Adrenal gland (tissue), 12 donors: ENCODE data around the gene ZNF548. TPM values are rescaled to one million over a fixed set of nuclear protein-coding genes. Genes with fewer than 3 reads are reported as not detected.
A peak's percentile ranks its signal among the peaks of the same experiment; 100 is the strongest.

Source experiments
- DNase-seq, 7 donors: peaks; one replicate each; pipeline ENCODE4 v3.0.0-alpha.2; 2019 to 2020
- H3K27ac ChIP-seq, 5 donors: fragments of 200-600 bp; sonication (generic) in 4 of 5; 1 replicate in 3 of 5; 2 replicates in 2 of 5; pipeline versions ENCODE4 v1.5.1 to v1.8.0; 2016 to 2020; ENCODE audit warnings: mild to moderate bottlenecking in 1 of 5
- H3K27me3 ChIP-seq: fragments of 200-600 bp; 2 replicates; pipeline ENCODE4 v1.8.0; 2021
- H3K36me3 ChIP-seq, 2 donors: fragments of 200-600 bp; replicated peaks in 1 of 2; 1 replicate in 1 of 2; 2 replicates in 1 of 2; pipeline versions ENCODE4 v1.5.1 to v1.8.0; 2018 to 2022
- H3K4me1 ChIP-seq, 2 donors: fragments of 200-600 bp; replicated peaks in 1 of 2; 1 replicate in 1 of 2; 2 replicates in 1 of 2; pipeline versions ENCODE4 v1.5.1 to v1.8.0; 2018 to 2021
- H3K4me3 ChIP-seq, 4 donors: fragments of 200-600 bp; sonication (generic) in 3 of 4; one replicate each; pipeline ENCODE4 v1.5.1; 2016 to 2018
- H3K9me3 ChIP-seq, 3 donors: fragments of 200-600 bp; sonication (generic) in 1 of 3; replicated peaks in 1 of 3; 1 replicate in 2 of 3; 2 replicates in 1 of 3; pipeline versions ENCODE4 v1.5.1 to v1.8.0; 2016 to 2021
- POLR2A ChIP-seq, 2 donors: fragments of 450-650 bp; IDR thresholded peaks; one replicate each; pipeline ENCODE4 v1.6.1; 2017; ENCODE audit warnings: antibody characterized with exemption in 2 of 2, mild to moderate bottlenecking in 2 of 2, moderate library complexity in 1 of 2
- WGBS, 4 donors: extraction: QIAGEN DNeasy Blood & Tissue Kit in 2 of 4; methylation state at CpG; one replicate each; pipeline versions ENCODE4 v1.1.5 to v1.1.7; 2013 to 2017; 5-methylcytosine and 5-hydroxymethylcytosine counted together
- intact Hi-C, 2 donors: fragments of 100-400 bp; cut with DNase I; formaldehyde crosslinking; loops; one replicate each; pipeline versions ENCODE4 v1.14.1 to v1.15.0; 2022 to 2023
- polyA plus RNA-seq, 3 donors: library from polyadenylated mRNA; stranded (reverse); fragments of 200-250 nt in 2 of 3; fragments of 350-450 nt in 1 of 3; fragmentation: Illumina TruSeq in 1 of 3; extraction: RNeasy Lipid Tissue Mini Kit (QIAGEN cat#74804) in 1 of 3; gene quantifications; one replicate each; pipeline ENCODE4 v1.2.3, GENCODE V29; 2013 to 2014
- total RNA-seq, 9 donors: library from RNA; depleted of rRNA in 4 of 9; stranded (reverse); fragments of >200 nt in 4 of 9; fragments of 120-200 nt in 1 of 9; fragmentation: NEBNext Ultra II Directional in 1 of 9; extraction: Animal tissue kit (Norgen Biotek cat#: 25700) in 1 of 9; gene quantifications; one replicate each; pipeline versions ENCODE4 v1.1.0 to v1.2.4, GENCODE V29; 2013 to 2023
- TF ChIP-seq, protein P1 (sequence below), 6 experiments: fragments of 450-650 bp in 4 of 6; fragments of 200-600 bp in 2 of 6; sonication (generic) in 1 of 6; IDR thresholded peaks; 1 replicate in 5 of 6; 2 replicates in 1 of 6; pipeline versions ENCODE4 v1.5.1 to v1.8.0; 2016 to 2021; ENCODE audit warnings: antibody characterized with exemption in 6 of 6, mild to moderate bottlenecking in 2 of 6, moderate library complexity in 1 of 6
- donor health status: healthy with polysubstance abuse.
- donor health status: Bipolar disorder and iron deficiency.
- donor health status: DM: yes; HTN: yes; CAD: no.
- donor health status: DM: no; HTN: no; CAD: no.
- donor health status: DM: no; HTN: no; CAD: no.
- donor health status: DM: yes; HTN: yes; CAD: no.

Gene ZNF548
- total and polyA plus RNA-seq, 12 donors = 4.6 to 21.7 (median 13.2) TPM

DNA sequence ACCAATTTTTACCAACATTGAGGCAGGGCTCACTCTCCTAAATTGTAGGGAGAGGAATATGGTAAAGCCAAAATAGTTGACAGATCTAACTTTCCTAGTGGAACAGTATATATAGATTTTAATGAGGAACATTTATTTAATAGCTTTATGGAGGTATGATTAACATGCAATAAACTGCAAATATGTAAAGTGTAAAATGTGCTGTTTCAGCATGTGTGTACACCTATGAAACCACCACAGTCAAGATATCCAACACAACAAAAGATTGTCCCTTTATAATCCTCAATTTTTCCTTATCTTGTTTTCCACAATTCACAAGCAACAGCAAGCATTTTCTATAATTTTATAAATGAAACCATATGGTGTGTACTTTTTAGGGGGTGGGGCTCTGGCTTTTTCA is 30.4 kb upstream of the ZNF548 start:
- Histone ChIP-seq H3K27me3 (no peaks in the 10 kb centered on the region), H3K36me3 (peaks cover 0 to 37% of the 10 kb centered on the region in 2 donors), H3K9me3 (no peaks in the 10 kb centered on the region), H3K27ac (no peak overlapping the region), H3K4me3 (no peak overlapping the region), H3K4me1 (peaks cover 23 to 30% of the 10 kb centered on the region in 2 donors)
- intact Hi-C loops = no loop called here
- TF ChIP-seq POLR2A (IDR thresholded peaks at IDR 0.05) = no peak
- TF ChIP-seq, protein P1, sequence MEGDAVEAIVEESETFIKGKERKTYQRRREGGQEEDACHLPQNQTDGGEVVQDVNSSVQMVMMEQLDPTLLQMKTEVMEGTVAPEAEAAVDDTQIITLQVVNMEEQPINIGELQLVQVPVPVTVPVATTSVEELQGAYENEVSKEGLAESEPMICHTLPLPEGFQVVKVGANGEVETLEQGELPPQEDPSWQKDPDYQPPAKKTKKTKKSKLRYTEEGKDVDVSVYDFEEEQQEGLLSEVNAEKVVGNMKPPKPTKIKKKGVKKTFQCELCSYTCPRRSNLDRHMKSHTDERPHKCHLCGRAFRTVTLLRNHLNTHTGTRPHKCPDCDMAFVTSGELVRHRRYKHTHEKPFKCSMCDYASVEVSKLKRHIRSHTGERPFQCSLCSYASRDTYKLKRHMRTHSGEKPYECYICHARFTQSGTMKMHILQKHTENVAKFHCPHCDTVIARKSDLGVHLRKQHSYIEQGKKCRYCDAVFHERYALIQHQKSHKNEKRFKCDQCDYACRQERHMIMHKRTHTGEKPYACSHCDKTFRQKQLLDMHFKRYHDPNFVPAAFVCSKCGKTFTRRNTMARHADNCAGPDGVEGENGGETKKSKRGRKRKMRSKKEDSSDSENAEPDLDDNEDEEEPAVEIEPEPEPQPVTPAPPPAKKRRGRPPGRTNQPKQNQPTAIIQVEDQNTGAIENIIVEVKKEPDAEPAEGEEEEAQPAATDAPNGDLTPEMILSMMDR (IDR thresholded peaks at IDR 0.05) = no peak
- DNase-seq = no peak

DNA sequence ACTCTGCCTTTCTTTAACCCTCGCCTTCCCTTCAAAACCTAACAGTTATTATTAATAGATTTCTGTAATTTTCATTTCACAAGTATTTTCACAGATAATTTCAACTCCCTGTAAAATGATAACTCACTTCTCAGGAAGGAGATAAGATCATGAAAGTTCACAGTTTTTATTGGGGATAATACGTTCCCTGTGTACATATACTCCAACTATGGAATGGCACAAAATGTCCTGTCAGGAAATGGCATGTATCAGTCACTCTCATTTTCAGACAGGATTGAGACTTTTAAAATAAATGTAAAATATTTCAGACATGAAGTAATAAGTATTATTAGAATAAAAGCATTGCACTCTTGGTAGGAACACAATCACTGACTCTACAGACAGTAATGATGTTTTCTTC is 27.2 kb upstream of the ZNF548 start:
- Histone ChIP-seq H3K4me1 (peaks cover 23 to 35% of the 10 kb centered on the region in 2 donors), H3K27me3 (no peaks in the 10 kb centered on the region), H3K27ac (peak overlapping the region; percentile 62 to 99 (median 84)), H3K4me3 (peak overlapping the region in 1 of 4 donors; percentile 68), H3K9me3 (no peaks in the 10 kb centered on the region), H3K36me3 (peaks cover 0 to 6% of the 10 kb centered on the region in 2 donors)
- WGBS, 4 donors = 53 to 76% (median 73%) methylated on average over 2 of the region's 2 CpGs
- TF ChIP-seq, protein P1 (IDR thresholded peaks at IDR 0.05) = no peak
- TF ChIP-seq POLR2A (IDR thresholded peaks at IDR 0.05) = no peak
- no peak for DNase-seq
- intact Hi-C loops = no loop called here

DNA sequence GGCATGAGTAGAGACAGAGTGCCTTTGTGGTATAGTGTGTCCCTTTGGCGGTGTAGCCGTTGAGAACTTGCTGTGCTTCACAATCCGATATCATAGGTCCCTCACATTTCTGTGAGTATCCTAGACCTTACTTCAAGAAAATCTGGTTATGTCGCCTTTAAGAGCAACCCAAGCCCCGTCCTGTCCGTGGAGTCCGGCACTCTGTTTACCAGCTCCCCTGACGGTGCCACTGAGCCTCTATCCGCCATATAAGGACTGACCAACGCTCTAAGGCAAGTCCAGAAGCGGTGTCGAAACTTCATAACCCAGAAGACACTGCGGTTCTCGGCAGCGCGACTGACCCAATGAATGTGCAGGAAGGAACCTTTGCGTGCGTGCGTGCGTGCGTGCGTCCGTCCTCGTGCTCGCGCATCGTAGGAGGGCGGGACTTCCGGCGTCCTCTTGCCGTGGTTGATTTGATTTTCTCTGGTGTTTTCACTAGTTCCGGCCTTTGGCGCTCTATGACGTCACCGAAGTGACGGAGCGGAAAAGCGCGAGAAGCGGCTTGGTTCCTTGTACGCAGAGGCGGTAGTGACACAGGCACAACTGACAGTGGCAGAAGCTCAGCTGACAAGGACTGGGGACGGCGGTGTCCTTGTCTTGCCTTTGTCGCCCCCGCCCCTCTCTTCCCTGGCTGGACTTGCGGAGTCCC is 26.5 kb upstream of the ZNF548 start, which contains the start of the genes TRAPPC2B and ZNF547:
Gene TRAPPC2B, plus strand, starts transcription at position 555 of the 691 bp plus-strand sequence. CDS start 1,283 bp downstream, outside the sequence.
Gene ZNF547, plus strand, starts transcription at position 555 of the 691 bp plus-strand sequence. CDS start 5,005 bp downstream, outside the sequence.
- intact Hi-C loops = no loop called here
- TF ChIP-seq, protein P1 (IDR thresholded peaks at IDR 0.05) = no peak
- peak; percentile 65 to 91 for TF ChIP-seq POLR2A (IDR thresholded peaks at IDR 0.05)
- peak within 1 kb of the TSS; percentile 13 to 86 (median 66) for H3K4me3 ChIP-seq
- WGBS, 4 donors = 1 to 6% (median 3%) methylated on average over 11 to 47 of the region's 47 CpGs
- peak; percentile 99 to 100 (median 100) for DNase-seq
- no peaks in the 10 kb centered on the region for H3K9me3 ChIP-seq
- H3K36me3 ChIP-seq = no peaks in the 10 kb centered on the region
- no peaks in the 10 kb centered on the region for H3K27me3 ChIP-seq
- H3K4me1 ChIP-seq = peaks cover 23 to 35% of the 10 kb centered on the region in 2 donors
- peak within 1 kb of the TSS; percentile 65 to 99 (median 92) for H3K27ac ChIP-seq

DNA sequence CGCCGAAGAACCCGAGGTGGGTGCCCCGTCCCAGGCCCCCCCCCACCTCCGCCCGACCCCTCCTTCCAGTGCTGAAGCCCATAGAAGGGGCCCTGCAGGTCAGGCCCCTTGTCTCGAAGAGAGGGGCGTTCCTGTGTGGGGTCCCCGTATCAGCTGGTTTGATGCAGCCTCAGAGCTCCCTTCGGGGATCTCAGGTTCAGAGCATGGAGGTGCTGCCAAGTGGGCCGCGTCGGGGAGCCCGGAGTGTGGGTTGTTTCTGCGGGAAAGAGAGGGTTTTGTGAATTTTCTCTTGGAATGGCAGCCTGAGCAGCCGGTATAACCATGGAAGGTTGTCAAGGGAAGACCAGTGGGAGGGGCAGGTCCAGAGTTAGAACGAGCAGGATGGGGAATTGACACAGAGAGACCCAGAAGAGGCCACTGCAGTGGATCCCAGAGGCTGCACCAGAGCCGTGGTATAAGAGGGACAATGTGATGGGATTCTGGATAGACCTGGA is 25.9 kb upstream of the ZNF548 start:
- Histone ChIP-seq H3K4me3 (peak overlapping the region; percentile 13 to 86 (median 66)), H3K9me3 (no peaks in the 10 kb centered on the region), H3K36me3 (no peaks in the 10 kb centered on the region), H3K27me3 (no peaks in the 10 kb centered on the region), H3K4me1 (peaks cover 23 to 31% of the 10 kb centered on the region in 2 donors), H3K27ac (peak overlapping the region; percentile 65 to 99 (median 92))
- intact Hi-C loops = no loop called here
- DNase-seq = peak in 2 of 7 donors; percentile 34 to 61
- 0 to 5% (median 1%) methylated on average over 9 to 18 of the region's 18 CpGs for WGBS, 4 donors
- no peak for TF ChIP-seq POLR2A (IDR thresholded peaks at IDR 0.05)
- TF ChIP-seq, protein P1 (IDR thresholded peaks at IDR 0.05) = no peak
